Hepatocyte (in vitro differentiated cells): ENCODE data around the gene KRTAP20-1.

Source experiments
- CTCF ChIP-seq: fragments of 200-600 bp; sonication (generic); IDR thresholded peaks from 2 replicates; pipeline ENCODE4 v1.5.1; 2016; ENCODE audit warnings: antibody characterized with exemption, mild to moderate bottlenecking; ENCODE audit not compliant: poor library complexity
- EZH2 ChIP-seq: fragments of 200-600 bp; sonication (generic); IDR thresholded peaks from 2 replicates; pipeline ENCODE4 v1.6.1; 2016; ENCODE audit warnings: antibody characterized with exemption, mild to moderate bottlenecking, borderline replicate concordance

GRCh38 chr21:30646904-30647414 is 30.7 kb downstream of the KRTAP20-1 start:
- TF ChIP-seq CTCF, result no peak
- TF ChIP-seq EZH2, result no peak
